ENCODE measurements around the gene KLF13.

Gene KLF13

DNA sequence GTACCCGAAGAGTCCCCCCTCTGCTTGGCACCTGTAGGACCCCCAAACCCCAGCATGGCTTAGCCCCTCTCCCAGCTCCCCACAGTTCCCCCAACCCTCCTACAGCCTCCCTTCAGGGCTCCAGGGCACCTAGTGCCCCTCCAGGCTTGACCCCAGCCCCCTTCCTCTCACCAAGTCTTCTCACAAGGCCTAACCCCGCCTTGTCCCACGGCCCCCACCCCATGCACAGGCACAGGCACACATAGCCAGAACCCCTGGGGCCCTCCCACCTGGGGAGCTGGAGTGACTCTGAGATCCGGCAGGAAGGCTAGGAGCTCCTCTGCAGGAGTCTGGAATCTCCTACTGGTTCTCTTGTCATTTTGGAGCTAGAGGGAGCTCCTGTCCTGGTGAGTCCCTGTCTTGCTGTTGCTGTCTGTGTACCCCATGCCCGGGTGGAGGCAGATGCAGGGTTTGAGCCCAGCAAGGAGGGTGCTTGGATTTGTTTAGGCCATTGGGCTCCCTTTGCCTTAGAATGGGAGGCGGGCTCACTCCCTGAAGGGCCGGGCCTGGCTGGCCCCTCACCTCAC, 39.6 kb downstream of the KLF13 start:
- no peak for DNase-seq

DNA sequence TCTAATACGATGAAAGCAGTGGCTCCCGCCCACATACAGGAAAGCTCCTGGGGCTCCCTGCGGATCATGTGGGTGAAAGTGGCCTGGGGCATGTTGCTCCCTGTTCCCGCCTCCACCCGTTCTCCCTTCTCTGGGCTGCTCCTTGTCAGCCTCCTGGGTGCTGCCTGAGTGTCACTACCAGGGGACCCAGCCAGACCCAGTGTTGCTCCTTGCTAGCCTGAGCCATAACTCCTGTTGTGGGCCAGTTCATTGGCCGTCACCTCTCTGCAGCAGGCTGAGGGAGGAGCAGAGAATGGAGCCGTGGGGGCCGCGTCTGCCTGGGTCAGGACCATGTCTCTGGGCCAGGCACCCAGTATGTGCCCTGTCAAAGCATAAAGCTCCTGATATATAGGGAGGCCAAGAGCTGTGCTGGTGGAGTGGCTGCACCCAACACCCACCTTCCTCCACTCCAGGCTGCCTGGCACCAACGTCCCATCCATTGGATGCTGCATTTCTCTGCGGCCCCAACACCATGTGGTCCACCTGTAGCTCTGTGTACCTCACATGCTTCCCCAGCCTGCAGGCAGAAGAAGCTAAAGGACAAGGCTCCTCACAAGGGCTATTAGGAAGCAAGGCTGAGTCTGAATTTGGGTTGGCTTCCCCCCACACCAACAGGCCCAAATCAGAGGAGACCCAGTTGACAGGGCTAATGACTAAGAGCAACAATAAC, 40.5 kb downstream of the KLF13 start:
- no peak for DNase-seq

DNA sequence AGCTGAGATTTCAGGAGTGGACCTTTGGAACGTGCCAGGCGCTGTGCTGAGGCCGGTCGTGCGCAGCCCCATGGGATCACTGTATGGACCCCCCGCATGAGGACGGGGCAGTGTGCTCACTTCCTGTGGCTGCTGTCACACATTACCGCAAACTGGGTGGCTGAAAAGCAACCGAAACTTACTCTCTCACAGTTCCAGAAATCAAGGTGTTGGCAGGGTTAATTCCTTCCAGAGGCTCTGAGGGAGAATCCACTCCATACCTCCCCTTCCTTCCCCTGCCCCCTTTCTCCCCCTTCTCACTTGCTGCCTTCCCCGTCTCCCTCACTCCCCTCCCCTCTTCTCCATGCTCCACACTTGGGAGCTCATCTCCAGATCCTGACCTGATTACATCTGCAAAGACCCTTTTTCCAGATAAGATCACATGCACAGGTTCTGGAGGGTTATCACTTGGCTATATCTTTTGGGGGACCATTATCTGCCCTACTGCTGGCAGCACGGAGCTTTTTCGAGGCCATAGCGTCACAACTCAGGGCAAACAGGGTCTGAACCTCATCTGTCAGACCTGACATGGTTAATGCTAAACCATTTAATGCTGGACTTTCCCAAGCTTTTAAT, 41.2 kb downstream of the KLF13 start:
- DNase-seq: no peak

DNA sequence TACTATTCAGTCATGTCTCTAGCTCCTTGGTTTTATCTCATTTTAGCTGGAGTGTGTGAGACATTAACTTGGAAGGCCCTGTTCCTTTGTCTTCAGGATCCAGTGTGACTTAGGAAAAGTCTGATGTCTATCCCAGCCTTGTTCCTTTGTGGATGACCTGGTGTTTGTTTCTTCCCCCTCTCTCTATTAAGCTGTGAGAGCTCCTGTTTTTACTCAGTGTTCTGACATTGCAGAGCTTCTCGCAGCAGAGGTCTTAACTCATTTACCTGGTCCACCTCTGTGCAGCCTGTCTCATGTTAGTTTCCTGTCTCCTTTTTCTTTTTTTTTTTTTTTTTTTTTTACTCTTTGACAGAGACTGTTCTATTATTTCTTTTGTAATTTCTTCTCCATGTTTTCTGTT, 43.1 kb downstream of the KLF13 start:
- DNase-seq: no peak

DNA sequence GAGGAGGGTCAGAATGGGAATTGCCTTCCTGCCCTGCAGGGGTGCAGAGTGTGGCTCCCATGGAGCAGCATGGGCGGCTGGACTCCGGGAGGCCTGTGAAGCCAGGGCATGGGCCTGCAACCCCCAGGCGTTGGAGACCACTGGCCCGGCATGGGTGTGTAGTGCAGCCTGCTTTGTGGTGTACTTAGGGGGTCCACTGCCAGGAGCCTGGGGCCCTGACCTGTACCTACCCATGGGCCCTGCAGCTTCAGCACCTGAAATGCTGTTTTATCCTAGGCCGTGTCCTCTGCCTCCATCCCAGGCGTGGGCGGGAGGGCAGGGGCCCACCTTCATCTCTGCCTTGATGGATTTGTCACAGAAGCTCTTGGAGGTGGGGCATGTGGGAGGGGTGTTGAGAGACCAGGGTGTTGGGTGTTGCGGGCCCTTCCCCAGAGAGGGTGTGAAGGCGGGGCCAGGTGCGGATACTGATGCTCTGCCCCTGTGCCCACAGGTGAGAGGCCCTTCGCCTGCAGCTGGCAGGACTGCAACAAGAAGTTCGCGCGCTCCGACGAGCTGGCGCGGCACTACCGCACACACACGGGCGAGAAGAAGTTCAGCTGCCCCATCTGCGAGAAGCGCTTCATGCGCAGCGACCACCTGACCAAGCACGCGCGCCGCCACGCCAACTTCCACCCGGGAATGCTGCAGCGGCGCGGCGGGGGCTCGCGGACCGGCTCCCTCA, 45.0 kb downstream of the KLF13 start:
- no peak for DNase-seq

DNA sequence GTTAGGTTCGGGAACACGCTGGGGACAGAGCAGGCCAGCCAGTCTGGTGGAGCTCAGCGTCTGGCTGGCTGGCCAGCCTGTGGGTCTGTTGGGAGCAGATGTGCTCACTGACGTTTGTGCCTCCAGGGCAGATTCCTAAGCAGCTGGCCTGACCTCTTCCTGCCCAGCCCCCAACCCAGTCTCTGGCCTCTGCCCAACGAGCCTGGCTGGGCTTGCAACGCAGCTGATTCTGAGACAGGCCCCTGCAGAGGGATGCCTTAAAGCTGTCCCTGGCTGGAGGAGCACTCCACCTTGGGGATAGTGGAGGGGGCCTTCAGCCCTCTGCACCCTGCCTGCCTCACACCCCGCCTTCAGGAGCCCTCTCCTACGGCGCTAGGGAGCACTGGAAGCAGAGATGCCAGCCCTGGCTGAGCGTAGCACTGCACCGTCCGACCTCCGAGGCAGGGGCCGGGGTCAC, 46.0 kb downstream of the KLF13 start:
- DNase-seq: no peak

DNA sequence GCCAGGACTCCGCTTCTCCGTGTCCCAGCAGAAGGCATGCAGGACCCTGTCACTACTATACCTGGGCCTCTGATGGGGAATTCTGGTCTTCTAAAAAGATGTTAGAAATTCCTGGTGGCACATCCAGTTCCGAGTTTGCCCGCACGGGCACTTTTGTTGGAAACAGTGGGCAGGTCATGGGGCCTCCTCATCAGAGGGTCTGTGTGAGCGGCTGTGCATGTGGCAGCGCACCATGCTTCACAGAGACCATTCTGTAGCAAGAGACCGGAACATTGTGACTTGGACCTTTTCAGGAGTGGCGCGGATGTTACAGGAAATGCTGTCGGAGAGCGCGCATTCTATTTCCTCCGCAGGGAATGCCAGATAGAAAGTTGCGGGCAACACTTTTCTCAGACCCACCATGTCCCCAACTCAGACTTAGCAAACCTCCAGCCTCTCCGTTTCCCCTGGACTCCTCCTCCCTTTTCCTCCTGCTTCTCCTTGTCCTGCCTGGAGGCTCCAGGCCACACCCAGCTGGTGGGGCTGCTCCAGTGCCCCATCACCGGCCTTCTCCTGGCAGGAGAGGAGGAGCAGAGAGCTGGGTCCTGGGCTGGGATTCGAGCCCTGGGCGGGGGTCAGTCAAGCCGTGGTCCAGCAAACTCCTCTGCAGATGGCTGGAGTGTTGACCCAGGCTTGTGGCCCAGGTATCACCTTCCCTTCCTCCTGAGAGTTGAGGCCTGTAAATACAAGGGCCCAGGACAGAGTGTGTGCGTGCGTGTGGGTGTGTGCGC, 46.6 kb downstream of the KLF13 start:
- DNase-seq: no peak

DNA sequence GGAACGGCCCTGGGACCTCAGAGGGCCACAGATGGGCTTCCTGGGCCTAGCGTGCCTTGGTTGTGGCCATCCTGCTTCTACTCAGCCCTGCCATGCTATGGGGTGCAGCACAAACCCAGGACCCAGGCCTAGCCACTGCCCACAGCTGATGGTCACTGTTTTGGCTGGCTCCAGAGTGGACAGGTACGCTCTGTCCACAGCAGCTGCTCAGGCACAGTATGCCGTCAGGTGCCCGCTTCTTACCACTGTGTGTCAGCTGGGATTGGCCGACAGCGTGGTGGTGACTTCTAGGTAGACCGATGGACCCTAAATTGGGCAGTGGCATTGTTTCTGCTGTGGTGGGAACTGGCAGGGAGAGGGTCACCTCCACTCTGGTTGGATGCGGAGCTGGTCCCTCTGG, 47.3 kb downstream of the KLF13 start:
- no peak for DNase-seq

DNA sequence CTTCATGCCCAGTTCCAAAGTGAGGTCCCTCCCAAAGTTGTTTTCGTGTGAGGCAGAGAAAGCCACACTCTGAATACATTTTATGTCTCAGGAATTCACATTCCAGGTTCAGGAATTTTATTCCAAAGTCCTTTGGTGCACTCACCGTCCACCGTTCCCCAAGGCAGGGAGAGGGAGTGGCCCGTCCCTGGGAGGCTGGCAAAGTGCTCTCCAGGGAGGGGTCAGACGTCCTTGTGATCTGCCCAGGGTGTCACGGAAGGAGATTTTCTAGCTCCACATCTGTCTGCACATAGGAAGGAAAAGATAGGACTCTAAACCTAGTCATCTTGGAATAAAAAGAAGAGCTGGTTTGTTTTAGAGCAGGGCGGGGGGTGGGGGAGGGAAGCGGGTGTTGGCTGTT, 47.9 kb downstream of the KLF13 start:
- DNase-seq: no peak

DNA sequence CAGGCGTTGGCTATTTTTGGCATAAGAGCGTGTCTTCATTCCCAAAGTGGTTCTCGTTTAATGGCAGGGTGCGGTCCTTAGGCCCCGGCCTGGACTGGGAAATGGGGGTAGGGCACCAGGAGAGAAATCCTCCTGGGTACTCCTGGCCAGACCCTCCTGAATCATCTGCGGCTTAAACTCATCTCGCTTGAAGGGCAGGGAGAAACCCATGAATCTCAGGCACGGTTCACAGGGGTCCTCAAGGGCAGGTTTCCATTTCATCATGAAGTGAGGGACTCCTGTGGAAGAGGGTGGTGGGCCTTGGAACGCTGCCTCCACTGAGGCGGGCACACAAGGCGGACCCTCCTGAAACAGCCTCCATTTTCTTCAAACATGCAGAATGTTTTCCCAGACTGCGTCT, 48.4 kb downstream of the KLF13 start:
- DNase-seq: no peak

DNA sequence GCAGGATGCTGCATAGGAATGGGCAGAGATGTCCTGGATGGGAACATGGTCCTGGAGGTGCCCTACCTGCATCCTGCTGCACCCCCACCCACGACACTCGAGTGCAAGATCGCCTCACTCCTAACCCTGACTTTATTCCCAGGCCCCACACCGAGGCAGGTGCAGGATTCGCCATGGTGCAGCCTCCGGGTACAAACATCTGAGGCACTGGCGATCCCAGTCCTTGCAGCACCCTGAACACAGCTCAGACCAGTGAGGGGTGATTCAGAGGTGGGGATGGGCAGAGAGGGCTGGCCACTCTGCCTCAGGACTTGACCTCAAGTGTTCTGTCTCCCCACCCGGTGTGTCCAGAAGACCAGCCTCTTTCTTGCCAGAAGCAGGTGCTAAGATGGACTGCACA, 49.1 kb downstream of the KLF13 start:
- no peak for DNase-seq

DNA sequence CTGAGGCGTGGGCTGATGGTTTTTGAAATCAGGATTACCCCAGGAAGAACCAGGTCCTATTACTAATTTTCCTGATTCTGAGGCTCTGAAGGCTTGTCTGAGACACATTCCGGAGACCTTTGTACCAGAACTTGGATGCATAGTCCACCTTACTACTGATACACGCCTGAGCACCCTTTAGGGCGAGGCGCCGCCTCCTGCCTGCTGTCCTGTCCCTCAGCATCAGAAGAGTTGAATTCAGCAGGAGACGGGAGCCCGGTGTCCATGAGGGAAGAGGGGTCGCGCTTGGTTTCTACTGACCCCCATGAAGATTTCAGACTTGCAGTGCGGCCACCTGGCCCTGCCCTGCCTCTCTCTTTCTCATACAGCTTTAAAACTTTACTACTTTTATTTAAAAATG, 49.9 kb downstream of the KLF13 start:
- no peak for DNase-seq

DNA sequence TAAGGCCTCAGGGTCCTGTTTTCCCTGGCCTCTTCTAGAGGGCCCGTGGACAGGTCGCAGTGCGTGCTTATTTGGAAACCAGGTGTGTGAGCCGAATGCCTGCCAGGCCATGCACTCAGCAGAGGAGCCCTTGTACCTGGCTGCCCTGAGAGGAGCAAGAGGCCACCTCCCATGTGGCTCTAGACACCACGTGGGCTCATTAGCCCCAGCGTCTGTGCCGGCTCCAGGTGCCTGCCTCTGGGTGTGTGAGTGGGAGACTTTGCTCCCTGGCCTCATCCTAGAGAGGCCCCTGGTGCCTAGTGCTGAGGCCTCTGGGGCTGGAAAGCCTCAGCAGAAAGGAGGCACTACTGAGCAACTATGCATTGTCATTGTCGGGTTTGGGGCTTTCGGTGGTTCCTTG, 50.4 kb downstream of the KLF13 start:
- DNase-seq: no peak

DNA sequence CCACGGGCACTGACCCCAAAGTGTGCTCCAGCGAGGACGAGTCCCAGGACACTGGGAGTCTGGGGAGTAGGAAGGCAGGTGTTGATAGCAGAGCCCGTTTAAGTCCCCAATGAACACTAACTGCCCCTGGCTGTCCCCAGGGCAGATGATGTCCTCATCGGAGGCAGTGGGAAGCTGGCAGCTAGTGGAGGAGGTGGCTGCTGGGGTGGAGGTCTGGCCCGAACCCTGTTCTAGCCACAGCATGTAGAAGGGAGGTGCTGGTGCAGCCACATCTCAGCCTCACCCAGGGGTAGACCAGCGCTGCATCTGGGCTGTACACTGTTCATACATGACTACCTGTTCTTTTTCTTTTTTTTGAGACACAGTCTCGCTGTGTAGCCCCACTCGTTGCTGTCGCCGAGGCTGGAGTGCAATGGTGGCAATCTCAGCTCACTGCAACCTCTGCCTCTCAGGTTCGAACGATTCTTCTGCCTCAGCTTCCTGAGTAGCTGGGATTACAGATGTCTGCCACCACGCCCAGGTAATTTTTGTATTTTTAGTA, 51.8 kb downstream of the KLF13 start:
- no peak for DNase-seq

DNA sequence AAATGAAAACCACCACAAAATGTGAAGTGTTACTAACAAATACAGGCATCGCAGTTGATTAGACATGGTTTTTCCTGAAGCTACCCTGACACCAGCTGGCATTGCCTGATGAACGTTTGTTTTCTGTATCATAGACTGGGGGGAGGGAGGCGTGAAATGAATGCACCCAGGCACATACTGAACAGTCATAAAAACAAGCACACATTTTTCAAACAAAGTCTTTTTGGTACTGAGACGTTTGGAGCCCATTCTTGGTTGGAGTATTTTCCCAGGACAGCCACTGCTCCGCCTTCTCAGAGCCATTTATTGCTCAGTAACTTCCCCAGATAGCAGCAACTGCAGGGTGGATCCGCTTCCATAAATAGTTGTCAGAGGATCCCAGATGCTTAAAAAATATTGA, 52.4 kb downstream of the KLF13 start:
- DNase-seq: no peak

DNA sequence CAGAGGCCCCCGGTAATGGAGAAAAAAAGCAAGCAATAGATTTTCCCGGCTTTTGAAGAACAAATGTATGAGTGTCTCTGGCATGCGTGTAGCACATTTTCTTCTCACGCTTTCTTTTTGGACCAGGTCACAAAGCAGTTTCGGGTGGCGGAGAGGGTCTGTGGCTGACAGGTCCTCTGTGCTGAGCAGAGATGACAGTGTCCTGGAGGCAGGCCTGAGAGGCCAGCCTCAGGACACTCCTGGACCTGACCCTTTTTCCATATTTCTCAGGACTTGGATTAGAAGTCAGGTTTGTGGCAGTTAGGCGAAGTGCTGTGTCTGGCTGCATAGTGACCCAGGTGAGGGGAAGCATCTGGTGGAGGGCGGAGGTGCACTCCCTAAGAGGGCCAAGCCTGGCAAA, 52.9 kb downstream of the KLF13 start:
- no peak for DNase-seq

DNA sequence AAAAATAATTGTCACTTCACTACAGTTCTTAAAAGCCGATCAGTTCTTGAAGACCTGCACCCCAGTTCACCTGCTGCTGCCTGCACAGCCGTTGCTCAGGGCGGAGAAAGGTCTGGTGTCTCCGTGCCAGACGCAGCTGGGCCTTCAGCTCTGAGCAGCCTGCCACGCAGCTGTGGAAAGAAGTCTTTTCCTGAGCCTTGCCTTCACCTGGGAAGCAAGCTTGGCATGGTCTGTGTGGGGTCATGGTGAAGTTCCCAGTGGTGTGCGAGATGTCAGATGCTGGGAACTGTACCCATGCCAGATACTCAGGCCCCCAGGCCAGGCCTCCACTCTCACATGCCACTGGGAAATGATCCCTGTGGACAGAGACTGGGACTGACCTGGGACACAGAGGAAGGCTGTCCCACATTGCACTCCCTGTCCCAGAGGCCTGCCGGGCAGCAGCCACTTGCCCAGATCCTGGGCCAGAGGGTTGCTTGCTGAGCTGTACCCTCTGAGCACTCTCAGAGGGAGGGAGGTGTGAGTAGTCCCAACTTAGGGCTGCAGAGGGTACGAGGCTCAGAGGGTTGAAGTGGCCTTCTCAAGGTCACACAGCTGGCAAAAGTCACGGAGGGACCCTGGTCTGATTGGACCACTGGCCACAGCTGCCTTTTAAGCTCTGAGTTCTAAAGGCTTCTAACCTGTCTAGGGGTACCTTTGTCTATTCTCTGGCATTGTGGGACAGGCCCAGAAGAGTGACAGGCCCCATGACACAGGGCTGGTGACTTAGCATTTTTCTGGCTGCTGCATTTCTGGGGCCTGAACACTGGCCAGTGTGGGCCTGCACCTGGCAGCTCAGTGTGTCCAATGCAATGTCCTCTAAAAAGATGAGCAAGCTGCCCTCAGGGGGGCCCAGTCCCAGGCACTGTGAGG, 55.4 kb downstream of the KLF13 start:
- no peak for DNase-seq

DNA sequence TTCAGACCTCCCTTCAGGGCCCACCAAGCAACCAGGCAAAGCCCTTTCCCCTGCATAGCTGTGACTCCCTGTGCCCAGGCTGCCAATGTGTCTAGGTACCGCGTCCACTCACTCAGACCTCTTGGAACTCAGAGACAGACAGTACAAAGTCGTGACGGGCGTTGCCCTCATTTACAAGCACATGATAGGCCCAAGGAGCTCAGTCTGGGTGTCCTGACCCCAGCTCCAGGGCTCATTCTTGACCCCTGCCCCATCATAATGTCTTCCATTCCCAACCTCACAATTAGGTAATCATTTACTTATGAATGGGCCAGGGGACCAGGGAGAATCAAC, 56.0 kb downstream of the KLF13 start:
- DNase-seq: no peak

DNA sequence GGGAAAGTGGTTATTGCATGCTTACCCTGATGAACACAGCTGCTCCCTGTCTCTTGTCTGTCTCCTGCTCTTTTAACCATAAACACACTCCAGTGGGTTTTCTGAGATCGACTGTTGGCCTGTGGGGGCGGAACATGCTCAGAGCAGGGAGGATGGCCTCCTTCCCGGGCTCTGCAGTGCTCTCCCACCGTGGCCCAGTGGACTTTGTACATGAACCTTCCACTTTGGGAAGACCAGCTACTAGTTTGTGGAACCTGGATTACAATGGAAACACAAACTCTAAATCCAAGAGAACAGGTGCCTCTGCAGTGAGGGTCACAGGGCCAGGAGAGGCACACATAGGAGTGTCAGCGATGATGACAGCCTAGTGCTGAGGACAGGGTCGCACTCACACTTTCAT, 56.5 kb downstream of the KLF13 start:
- no peak for DNase-seq

DNA sequence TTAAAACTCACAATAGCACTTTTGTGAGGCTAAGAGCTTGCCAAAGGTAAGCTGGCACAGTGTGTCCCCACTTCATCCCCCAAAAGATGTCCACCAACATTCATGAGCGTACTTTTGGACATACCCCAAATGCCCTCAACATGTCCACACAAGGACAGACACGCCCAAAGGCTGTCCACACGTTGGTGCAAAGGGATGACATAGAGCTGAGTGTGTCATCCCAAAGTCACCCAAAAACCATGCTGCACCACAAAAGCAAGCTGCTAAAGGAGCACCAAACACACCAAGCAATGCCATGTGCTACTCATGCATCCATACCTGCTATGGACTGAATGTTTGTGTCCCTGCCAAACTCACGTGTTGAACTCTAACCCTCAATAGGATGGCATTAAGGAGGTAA, 57.9 kb downstream of the KLF13 start:
- no peak for DNase-seq

DNA sequence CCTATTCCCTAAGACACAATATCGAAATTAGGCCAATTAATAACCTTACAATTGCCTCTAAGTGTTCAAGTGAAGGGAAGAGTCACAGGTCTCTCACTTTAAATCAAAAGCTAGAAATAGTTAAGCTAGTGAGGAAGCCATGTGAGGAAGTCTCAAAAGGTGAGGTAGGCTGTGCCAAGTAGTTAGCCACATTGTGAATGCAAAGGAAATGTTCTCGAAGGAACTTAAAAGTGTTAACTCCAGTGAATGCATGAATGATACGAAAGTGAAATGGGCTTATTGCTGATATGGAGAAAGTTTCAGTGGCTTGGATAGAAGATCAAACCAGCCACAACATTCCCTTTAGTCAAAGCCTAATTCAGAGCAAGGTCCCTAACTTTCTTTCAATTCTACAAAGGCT, 59.1 kb downstream of the KLF13 start:
- no peak for DNase-seq

DNA sequence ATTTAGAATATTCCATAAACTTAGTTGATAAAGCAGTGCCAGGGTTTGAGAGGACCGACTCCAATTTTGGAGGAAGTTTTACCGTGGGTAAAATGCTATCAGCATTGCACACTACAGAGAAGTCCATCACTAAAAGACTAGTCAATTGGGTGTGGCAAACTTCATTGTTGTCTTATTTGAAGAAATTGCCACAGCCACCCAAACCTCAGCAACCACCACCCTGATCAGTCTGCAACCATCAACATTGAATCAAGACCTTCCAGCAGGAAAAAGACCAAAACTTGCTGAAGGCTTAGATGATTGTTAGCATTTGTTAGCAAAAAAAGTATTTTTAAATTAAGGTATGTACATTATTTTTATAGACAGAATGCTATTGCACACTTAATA, 60.5 kb downstream of the KLF13 start:
- DNase-seq: no peak
